Measurements from ENCODE around the gene ALDH4A1.

DNA sequence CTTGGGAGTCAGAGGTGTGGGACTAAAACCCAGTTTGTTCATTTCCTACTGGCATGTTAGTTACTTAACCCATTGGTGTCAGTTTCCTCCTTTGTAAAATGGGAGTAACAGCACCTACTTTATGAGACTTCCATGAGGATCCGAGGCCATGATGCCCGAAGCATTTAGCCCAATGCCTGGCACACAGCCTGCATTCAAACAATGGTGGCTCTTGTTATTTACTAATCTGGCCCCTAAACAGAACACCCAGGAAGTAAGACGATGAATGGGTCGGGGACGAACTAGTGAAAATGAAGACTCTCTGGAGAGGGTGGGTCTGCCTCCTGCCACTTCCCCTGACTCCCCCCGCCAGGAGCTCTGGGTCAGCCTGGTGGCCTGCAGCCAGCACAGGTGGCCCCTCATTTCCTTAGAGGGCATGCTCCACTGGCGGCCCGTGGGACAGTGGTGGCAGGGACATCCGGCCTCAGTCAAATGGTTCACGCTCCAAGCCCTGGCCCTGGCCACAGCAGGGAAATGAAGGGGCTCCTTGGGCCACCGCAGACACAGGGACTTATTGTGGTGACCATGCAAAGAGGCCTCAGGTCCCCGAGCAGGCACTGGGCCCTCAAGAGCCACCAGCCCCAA, 33.4 kb downstream of the ALDH4A1 start:
- TF ChIP-seq POLR2AphosphoS5 (IDR thresholded peaks at IDR 0.05; ENCODE audit: low read depth) (no peak), EZH2 (IDR thresholded peaks at IDR 0.05; ENCODE audit: low read depth, unreplicated experiment) (no peak), CREB1 (CRISPR knock-in tag; IDR thresholded peaks at IDR 0.05; ENCODE audit: low read depth) (no peak), ZNF331 (CRISPR knock-in tag; IDR thresholded peaks at IDR 0.05; ENCODE audit: low read depth) (no peak), EZH2phosphoT487 (IDR thresholded peaks at IDR 0.05; ENCODE audit: unreplicated experiment) (no peak), JUNB (IDR thresholded peaks at IDR 0.05; ENCODE audit: unreplicated experiment) (no peak), ZNF114 (CRISPR knock-in tag; IDR thresholded peaks at IDR 0.05) (no peak)
- TF ChIP-seq, protein P1, sequence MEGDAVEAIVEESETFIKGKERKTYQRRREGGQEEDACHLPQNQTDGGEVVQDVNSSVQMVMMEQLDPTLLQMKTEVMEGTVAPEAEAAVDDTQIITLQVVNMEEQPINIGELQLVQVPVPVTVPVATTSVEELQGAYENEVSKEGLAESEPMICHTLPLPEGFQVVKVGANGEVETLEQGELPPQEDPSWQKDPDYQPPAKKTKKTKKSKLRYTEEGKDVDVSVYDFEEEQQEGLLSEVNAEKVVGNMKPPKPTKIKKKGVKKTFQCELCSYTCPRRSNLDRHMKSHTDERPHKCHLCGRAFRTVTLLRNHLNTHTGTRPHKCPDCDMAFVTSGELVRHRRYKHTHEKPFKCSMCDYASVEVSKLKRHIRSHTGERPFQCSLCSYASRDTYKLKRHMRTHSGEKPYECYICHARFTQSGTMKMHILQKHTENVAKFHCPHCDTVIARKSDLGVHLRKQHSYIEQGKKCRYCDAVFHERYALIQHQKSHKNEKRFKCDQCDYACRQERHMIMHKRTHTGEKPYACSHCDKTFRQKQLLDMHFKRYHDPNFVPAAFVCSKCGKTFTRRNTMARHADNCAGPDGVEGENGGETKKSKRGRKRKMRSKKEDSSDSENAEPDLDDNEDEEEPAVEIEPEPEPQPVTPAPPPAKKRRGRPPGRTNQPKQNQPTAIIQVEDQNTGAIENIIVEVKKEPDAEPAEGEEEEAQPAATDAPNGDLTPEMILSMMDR (conservative IDR thresholded peaks at IDR 0.05; ENCODE audit: low read depth in 2 of 2), result no peak
- TF ChIP-seq, protein P2, sequence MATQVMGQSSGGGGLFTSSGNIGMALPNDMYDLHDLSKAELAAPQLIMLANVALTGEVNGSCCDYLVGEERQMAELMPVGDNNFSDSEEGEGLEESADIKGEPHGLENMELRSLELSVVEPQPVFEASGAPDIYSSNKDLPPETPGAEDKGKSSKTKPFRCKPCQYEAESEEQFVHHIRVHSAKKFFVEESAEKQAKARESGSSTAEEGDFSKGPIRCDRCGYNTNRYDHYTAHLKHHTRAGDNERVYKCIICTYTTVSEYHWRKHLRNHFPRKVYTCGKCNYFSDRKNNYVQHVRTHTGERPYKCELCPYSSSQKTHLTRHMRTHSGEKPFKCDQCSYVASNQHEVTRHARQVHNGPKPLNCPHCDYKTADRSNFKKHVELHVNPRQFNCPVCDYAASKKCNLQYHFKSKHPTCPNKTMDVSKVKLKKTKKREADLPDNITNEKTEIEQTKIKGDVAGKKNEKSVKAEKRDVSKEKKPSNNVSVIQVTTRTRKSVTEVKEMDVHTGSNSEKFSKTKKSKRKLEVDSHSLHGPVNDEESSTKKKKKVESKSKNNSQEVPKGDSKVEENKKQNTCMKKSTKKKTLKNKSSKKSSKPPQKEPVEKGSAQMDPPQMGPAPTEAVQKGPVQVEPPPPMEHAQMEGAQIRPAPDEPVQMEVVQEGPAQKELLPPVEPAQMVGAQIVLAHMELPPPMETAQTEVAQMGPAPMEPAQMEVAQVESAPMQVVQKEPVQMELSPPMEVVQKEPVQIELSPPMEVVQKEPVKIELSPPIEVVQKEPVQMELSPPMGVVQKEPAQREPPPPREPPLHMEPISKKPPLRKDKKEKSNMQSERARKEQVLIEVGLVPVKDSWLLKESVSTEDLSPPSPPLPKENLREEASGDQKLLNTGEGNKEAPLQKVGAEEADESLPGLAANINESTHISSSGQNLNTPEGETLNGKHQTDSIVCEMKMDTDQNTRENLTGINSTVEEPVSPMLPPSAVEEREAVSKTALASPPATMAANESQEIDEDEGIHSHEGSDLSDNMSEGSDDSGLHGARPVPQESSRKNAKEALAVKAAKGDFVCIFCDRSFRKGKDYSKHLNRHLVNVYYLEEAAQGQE (IDR thresholded peaks at IDR 0.05; ENCODE audit: unreplicated experiment), result no peak
- TF ChIP-seq, protein P3, sequence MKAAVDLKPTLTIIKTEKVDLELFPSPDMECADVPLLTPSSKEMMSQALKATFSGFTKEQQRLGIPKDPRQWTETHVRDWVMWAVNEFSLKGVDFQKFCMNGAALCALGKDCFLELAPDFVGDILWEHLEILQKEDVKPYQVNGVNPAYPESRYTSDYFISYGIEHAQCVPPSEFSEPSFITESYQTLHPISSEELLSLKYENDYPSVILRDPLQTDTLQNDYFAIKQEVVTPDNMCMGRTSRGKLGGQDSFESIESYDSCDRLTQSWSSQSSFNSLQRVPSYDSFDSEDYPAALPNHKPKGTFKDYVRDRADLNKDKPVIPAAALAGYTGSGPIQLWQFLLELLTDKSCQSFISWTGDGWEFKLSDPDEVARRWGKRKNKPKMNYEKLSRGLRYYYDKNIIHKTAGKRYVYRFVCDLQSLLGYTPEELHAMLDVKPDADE (IDR thresholded peaks at IDR 0.05), result no peak
